Gastrocnemius medialis (tissue), 4 donors: ENCODE results near the gene JAML.

ENCODE experiments used
- CTCF ChIP-seq, 5 experiments: fragments of 450-650 bp in 3 of 5; fragments of 200-600 bp in 2 of 5; sonication (generic) in 2 of 5; IDR thresholded peaks in 4 of 5; conservative IDR thresholded peaks in 1 of 5; 1 replicate in 4 of 5; 2 replicates in 1 of 5; pipeline ENCODE4 v1.5.1; 2016 to 2019; ENCODE audit warnings: antibody characterized with exemption in 5 of 5, mild to moderate bottlenecking in 3 of 5, moderate library complexity in 3 of 5
- POLR2A ChIP-seq, 2 donors: fragments of 450-650 bp; IDR thresholded peaks; one replicate each; pipeline ENCODE4 v1.6.1; 2017; ENCODE audit warnings: antibody characterized with exemption in 2 of 2, mild to moderate bottlenecking in 2 of 2, moderate library complexity in 2 of 2

- no peak for TF ChIP-seq CTCF (IDR thresholded peaks at IDR 0.05 in 4 of 5, conservative IDR thresholded peaks at IDR 0.05 in 1 of 5)
- TF ChIP-seq POLR2A (IDR thresholded peaks at IDR 0.05): no peak
Observed at GRCh38 chr11:118251858-118252652, 27.2 kb upstream of the JAML start, which contains the start of gene MPZL3.
